Stimulated activated CD8-positive, alpha-beta memory T cell treated with anti-CD3 and anti-CD28 coated beads, Interleukin-7, amount 100 ng/mL, for 4 hours (primary cell): Measurements from ENCODE around the gene MREG.
"Not testable (repeated sequence)": the region's sequence is repeated elsewhere in the genome, so short reads cannot be mapped to it uniquely, and the experiment has no call there.

Experiments
- DNase-seq, 2 donors: peaks; one replicate each; pipeline ENCODE4 v3.0.0-alpha.2; 2020; ENCODE audit warnings: low read depth in 2 of 2

MREG gene

GRCh38 chr2:215958257-215958656, 55.1 kb downstream of the MREG start:
- no peak for DNase-seq

- DNase-seq = not testable (repeated sequence)
These were observed 55.8 kb downstream of the MREG start for GRCh38 chr2:215957354-215958122.

DNA sequence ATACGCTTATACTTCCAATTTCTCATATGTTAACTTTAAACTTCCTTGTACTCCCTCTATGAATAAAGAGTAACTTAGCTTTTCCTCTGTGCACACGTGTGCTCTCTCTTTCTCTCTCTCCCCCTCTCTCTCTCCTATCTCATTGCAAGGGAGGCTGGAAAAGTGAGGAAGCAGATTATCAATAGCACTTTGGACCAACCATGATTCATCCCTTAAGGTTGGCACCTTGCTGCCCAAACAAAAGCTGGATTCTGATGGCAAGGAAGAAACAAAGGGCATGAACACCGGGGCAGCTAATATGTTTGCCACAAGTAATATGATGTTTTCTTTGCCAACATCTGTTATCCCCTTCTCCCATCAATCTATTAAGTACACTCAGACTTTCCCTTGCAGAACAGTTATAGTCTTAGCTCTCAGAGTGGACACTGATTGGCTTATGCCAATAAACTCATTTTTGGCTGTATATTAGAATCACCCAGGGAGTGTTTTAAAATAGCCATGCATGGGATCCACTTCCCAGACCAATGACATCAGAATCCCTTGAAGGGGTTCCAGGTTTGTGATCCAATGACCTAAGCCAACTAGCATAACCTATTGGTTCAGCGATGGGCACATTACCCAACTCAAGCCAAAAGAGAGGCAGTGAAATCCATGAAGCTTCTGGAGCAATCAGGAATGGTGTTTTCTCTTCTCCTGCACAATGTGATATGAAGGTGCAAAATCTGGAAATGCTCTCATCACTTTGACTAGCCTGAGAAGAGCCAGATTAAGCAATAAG, 60.3 kb downstream of the MREG start:
- no peak for DNase-seq

DNA sequence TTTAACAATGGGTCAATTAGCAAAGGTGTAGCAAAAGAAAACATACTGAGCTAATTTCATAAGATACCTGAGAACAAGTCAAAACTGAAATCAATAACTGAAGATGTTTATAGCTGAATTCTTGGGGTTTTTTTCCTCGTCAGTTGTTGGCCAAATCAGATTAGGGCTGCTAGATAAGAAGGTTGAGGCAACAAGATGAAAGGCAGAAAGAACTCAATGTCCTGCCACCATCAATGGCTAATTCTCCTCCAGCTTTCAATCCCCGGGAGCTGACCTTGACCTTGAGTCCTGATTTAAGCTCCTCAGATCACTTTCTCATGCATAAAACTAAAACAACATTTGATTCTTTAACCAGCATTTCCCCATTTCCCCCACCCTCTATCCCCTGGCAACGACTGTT, 61.8 kb downstream of the MREG start:
- no peak for DNase-seq

GRCh38 chr2:215949991-215950404, 63.4 kb downstream of the MREG start:
- DNase-seq = no peak

GRCh38 chr2:215948051-215948450, 65.3 kb downstream of the MREG start:
- DNase-seq = no peak

DNA sequence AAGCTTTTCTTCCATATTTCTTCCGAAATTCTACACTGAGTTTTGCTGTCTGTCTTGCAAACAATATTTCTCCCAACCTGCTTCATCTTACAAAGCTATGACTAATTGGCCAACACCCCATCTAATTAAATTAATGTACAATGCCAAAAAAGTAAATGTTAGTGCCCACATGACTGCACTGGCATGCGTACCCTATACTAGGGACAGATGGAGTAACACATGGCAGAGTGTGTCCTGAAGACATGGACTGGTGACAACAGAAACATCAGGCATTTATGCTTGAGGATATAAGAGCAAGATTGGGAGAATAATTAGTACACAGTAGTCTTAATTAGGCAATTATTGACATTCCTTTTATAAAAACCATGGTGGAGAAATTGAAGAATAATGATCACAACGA, 66.8 kb downstream of the MREG start:
- no peak for DNase-seq

GRCh38 chr2:215942194-215942593, 71.2 kb downstream of the MREG start:
- no peak for DNase-seq

GRCh38 chr2:215941726-215942125, 71.6 kb downstream of the MREG start:
- no peak for DNase-seq

DNA sequence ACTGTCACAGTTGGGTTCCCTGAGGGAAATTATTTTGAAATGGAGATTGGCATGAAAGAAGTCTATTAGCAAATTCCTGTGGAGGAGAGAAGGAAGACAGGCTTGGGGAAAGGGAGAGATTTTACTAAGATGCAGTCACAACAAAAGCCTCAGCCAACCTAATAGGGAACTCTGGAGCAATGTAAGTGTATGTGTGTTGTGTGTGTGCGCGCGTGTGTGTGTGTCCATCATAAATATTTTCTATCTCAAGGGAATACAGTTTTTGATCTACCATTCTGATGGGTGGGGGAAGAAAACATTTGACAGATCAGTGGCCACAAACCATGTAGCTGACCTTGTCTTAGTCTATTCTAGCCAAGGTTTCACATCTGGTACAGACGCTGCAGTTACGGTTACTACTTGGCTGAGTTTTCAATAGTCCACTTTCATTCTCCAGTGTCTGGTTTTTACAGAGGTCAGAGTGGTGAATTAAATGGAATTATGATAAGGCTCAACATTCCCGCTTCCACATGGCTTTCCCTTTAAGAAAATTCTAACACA, 72.6 kb downstream of the MREG start:
- no peak for DNase-seq

- DNase-seq = no peak
These were observed 76.2 kb downstream of the MREG start for GRCh38 chr2:215937190-215937589.

- no peak for DNase-seq
These were observed 80.2 kb downstream of the MREG start for GRCh38 chr2:215933151-215933550.

GRCh38 chr2:215931256-215931903, 82.0 kb downstream of the MREG start:
- DNase-seq = peak; percentile 7 to 14

DNA sequence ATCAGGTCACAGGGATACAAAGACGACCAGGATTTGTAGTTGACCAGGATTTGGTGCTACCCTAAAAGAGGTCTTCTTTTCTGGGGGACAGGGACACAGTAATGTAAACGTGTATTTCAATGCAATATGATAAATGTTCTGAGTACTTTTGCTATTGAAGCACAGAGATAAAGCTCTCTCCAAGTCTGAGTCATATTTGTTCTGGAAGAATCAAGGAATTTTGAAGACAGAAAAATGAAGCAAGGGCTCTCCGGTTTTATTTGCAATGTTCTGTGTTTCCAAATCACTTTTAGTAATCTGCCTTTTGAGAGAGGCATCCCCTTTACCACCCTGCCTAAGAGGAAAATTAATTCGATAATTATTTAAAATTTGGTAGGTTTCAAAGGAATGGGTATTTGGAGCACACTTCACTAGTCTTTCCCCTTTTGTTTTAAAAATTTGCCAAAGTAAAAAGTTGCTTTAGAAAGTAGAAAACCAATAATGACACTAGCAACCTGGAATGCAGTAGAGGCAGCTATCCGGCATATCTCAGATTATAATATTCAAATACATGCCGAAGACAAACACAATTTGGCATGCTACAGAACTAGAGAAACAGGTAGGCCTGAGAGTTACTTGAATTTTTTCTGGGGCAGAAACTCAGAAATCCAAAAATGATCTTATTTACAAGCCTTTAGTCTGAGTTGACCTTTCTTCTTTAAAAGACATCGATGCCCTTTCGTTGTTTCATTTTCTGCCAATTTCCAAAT, 82.7 kb downstream of the MREG start:
- DNase-seq = no peak

- DNase-seq = no peak
These were observed 83.6 kb downstream of the MREG start for GRCh38 chr2:215929602-215930335.

GRCh38 chr2:215928086-215928485, 85.3 kb downstream of the MREG start:
- DNase-seq = no peak

DNA sequence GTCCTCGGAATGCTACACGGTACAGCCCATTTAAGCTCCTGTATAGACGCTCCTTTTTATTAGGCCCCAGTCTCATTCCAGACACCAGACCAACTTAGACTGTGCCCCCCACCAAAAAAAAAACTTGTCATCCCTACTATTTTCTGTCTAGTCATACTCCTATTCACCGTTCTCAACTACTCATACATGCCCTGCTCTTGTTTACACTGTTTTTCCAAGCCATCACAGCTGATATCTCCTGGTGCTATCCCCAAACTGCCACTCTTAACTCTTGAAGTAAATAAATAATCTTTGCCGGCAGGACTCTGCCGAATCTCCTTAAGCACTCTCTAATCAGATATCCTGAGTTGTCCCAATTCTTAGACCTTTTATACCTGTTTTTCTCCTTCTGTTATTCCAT, 86.4 kb downstream of the MREG start:
- DNase-seq = not testable (repeated sequence)

DNA sequence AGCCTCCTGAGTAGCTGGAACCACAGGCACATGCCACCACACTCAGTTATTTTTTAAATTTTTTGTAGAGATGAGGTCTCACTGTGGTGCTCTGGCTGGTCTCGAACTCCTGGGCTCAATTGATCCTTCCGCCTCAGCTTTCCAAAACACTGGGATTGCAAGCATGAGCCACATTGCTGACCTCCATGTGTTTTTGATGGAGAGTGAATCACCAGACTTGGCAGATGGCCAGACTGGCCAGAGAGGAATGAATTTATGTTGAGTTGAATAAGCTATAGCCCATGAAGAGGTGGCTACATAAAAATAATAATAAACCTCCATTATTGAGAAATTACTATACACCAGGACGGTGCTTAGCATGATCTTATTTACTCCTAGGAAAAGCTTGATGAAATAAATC, 91.5 kb downstream of the MREG start:
- no peak for DNase-seq

- peak in 1 of 2 donors; percentile 17 for DNase-seq
These were observed 92.9 kb downstream of the MREG start for GRCh38 chr2:215920244-215921100.
